ENCODE data around the gene GPR132.

The GPR132 gene

DNA sequence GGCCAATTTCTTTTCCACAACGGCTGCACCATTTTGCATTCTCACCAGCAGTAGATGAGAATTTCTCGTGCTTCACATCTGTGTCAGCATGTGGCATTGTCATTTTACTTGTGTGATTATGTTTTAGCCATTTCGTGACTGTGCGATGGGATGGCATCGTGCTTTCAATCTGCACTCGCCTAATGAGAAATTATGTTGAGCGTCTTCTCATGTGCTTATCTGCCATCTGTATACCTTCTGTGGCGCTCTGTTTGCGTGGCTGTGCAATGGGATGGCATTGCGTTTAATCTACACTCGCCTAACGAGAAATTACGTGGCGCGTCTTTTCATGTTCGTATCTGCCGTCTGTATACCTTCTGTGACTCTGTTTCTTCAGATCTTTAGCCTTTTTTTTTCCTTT lies 14.9 kb upstream of the GPR132 start:
- no peaks in the 10 kb centered on the region for H3K36me3 ChIP-seq (ENCODE audit: control insufficient read depth, insufficient read depth, low read length)
- no peaks in the 10 kb centered on the region for H3K9me3 ChIP-seq (ENCODE audit: control insufficient read depth, low read length)
- peaks cover 4% of the 10 kb centered on the region for H3K4me1 ChIP-seq (ENCODE audit: control insufficient read depth, insufficient read depth, low read length)
- peaks cover 26% of the 10 kb centered on the region for H3K27me3 ChIP-seq (ENCODE audit: control insufficient read depth, insufficient read depth, low read length)
- no peak overlapping the region for H3K4me3 ChIP-seq (ENCODE audit: low read length)
- H3K9ac ChIP-seq (ENCODE audit: low read length): no peak overlapping the region

GRCh38 chr14:105078294-105078693 lies 13.1 kb upstream of the GPR132 start:
- no peak overlapping the region for H3K4me3 ChIP-seq (ENCODE audit: low read length)
- peaks cover 34% of the 10 kb centered on the region for H3K27me3 ChIP-seq (ENCODE audit: control insufficient read depth, insufficient read depth, low read length)
- H3K36me3 ChIP-seq (ENCODE audit: control insufficient read depth, insufficient read depth, low read length): no peaks in the 10 kb centered on the region
- no peaks in the 10 kb centered on the region for H3K9me3 ChIP-seq (ENCODE audit: control insufficient read depth, low read length)
- H3K4me1 ChIP-seq (ENCODE audit: control insufficient read depth, insufficient read depth, low read length): peaks cover 4% of the 10 kb centered on the region
- no peak overlapping the region for H3K9ac ChIP-seq (ENCODE audit: low read length)

DNA sequence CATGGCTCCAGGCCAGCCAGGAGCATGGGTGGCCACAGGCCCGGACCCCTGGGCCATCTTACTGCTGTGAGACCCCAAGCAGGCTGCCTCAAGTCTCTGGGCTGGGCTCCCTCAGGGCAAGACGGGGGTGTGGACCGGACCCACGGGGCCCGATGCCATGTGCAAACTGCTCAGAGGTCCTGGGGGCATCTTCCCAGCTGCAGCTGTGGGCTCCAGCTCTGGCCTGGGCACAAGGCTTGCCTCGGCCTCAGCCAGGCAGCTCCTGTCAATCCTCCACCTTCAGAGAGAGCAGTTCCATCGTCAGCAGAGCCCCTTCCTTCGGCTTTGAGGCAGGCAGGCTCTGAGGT lies 12.4 kb upstream of the GPR132 start:
- H3K4me3 ChIP-seq (ENCODE audit: low read length): no peak overlapping the region
- H3K9ac ChIP-seq (ENCODE audit: low read length): no peak overlapping the region
- no peaks in the 10 kb centered on the region for H3K36me3 ChIP-seq (ENCODE audit: control insufficient read depth, insufficient read depth, low read length)
- H3K27me3 ChIP-seq (ENCODE audit: control insufficient read depth, insufficient read depth, low read length): peaks cover 40% of the 10 kb centered on the region
- H3K4me1 ChIP-seq (ENCODE audit: control insufficient read depth, insufficient read depth, low read length): peaks cover 4% of the 10 kb centered on the region
- no peaks in the 10 kb centered on the region for H3K9me3 ChIP-seq (ENCODE audit: control insufficient read depth, low read length)

DNA sequence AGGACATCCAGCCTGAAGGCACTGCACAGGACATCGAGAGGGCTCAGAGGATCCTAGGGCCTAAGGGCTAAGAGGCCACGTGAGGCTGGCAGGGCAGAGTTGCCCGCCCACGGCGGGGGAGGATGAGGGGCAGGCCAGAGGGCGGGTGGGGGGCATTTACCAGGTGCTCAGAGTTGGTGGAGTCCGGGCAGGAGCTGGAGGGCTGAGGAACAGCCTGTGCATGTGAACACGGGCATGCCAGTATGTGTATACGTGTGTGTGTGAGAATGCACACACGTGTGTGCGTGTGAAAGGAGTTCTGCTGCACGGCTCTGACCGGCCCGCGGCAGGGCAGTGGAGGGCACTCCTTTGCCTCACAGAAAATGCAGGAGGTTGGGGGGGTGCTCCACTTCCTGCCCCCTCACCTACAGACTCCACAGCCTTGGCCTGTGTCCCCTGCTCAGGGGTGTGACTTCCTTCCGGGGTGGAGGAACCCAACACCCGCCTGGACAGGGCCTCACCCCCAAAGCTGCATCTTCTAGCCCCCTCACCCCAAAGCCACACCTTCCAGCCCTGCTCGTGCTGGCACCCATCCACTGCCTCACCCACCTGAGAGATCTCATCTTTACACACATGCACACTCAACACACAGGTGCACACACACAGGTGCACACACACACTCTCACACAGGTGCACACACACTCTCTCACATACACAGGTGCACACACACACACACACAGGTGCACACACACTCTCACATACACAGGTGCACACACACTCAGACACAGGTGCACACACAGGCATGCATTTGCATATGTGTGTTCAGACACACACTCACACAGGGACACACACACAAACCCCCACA lies 11.8 kb upstream of the GPR132 start:
- no peak overlapping the region for H3K9ac ChIP-seq (ENCODE audit: low read length)
- H3K9me3 ChIP-seq (ENCODE audit: control insufficient read depth, low read length): no peaks in the 10 kb centered on the region
- H3K27me3 ChIP-seq (ENCODE audit: control insufficient read depth, insufficient read depth, low read length): peaks cover 46% of the 10 kb centered on the region
- H3K36me3 ChIP-seq (ENCODE audit: control insufficient read depth, insufficient read depth, low read length): no peaks in the 10 kb centered on the region
- peaks cover 4% of the 10 kb centered on the region for H3K4me1 ChIP-seq (ENCODE audit: control insufficient read depth, insufficient read depth, low read length)
- H3K4me3 ChIP-seq (ENCODE audit: low read length): no peak overlapping the region

GRCh38 chr14:105076296-105076804 lies 11.1 kb upstream of the GPR132 start:
- Histone ChIP-seq H3K4me1 (ENCODE audit: control insufficient read depth, insufficient read depth, low read length) (peaks cover 4% of the 10 kb centered on the region), H3K9ac (ENCODE audit: low read length) (no peak overlapping the region), H3K9me3 (ENCODE audit: control insufficient read depth, low read length) (no peaks in the 10 kb centered on the region), H3K27me3 (ENCODE audit: control insufficient read depth, insufficient read depth, low read length) (peaks cover 46% of the 10 kb centered on the region), H3K4me3 (ENCODE audit: low read length) (no peak overlapping the region), H3K36me3 (ENCODE audit: control insufficient read depth, insufficient read depth, low read length) (no peaks in the 10 kb centered on the region)

- H3K9me3 ChIP-seq (ENCODE audit: control insufficient read depth, low read length): no peaks in the 10 kb centered on the region
- no peaks in the 10 kb centered on the region for H3K36me3 ChIP-seq (ENCODE audit: control insufficient read depth, insufficient read depth, low read length)
- no peak overlapping the region for H3K4me3 ChIP-seq (ENCODE audit: low read length)
- H3K4me1 ChIP-seq (ENCODE audit: control insufficient read depth, insufficient read depth, low read length): peaks cover 4% of the 10 kb centered on the region
- no peak overlapping the region for H3K9ac ChIP-seq (ENCODE audit: low read length)
- H3K27me3 ChIP-seq (ENCODE audit: control insufficient read depth, insufficient read depth, low read length): peaks cover 46% of the 10 kb centered on the region
Measured at GRCh38 chr14:105075379-105076295, 10.4 kb upstream of the GPR132 start.

- H3K4me1 ChIP-seq (ENCODE audit: control insufficient read depth, insufficient read depth, low read length): peaks cover 4% of the 10 kb centered on the region
- no peaks in the 10 kb centered on the region for H3K9me3 ChIP-seq (ENCODE audit: control insufficient read depth, low read length)
- H3K9ac ChIP-seq (ENCODE audit: low read length): no peak overlapping the region
- H3K36me3 ChIP-seq (ENCODE audit: control insufficient read depth, insufficient read depth, low read length): no peaks in the 10 kb centered on the region
- peaks cover 49% of the 10 kb centered on the region for H3K27me3 ChIP-seq (ENCODE audit: control insufficient read depth, insufficient read depth, low read length)
- H3K4me3 ChIP-seq (ENCODE audit: low read length): no peak overlapping the region
Measured at GRCh38 chr14:105074601-105075053, 9.4 kb upstream of the GPR132 start.

DNA sequence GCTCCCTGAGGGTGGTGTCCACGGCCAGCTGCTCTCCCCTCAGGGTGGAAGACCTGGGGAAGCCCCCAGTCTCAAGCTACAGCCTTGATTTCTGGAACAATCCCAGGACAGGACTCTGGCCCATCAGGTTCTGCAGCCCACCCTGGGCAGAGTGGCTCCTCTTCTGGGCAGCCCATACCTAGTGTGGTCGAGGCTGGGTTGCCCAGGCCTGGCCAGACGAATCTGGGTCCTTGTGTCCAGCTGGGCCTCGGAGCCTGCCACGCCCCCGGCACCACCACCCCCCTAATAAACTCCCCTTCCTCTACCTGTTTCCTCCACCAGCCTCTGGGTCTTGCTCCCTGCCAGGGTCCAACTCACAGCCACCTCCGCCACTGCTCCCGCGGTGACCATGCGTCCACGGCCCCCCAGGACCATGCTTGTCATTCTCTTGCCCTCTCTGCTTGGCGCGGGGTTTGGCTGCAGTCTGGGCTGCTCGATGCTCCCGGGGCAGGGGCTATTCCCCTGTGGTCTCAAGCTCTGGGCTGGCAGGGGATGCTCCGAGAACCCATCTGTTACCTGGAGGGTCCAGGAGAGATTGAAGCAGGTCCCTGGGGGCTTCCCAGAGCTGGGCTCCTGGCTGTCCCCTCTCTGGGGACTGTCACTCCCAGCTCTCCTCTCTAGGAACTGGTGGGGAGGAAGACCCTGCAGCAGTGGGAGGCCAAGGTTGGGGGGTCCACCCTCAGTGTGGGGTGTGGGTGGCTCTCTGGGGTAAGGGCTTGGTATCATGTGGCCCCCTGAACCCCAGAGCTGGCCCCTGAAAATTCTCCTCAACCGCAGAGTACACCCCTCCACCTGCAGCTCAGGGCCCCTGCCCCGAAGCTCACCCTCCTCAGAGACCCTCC lies 8.7 kb upstream of the GPR132 start:
- Histone ChIP-seq H3K9ac (ENCODE audit: low read length) (no peak overlapping the region), H3K4me1 (ENCODE audit: control insufficient read depth, insufficient read depth, low read length) (peaks cover 4% of the 10 kb centered on the region), H3K4me3 (ENCODE audit: low read length) (no peak overlapping the region), H3K36me3 (ENCODE audit: control insufficient read depth, insufficient read depth, low read length) (no peaks in the 10 kb centered on the region), H3K27me3 (ENCODE audit: control insufficient read depth, insufficient read depth, low read length) (peaks cover 49% of the 10 kb centered on the region), H3K9me3 (ENCODE audit: control insufficient read depth, low read length) (no peaks in the 10 kb centered on the region)

- Histone ChIP-seq H3K27me3 (ENCODE audit: control insufficient read depth, insufficient read depth, low read length) (peaks cover 49% of the 10 kb centered on the region), H3K9ac (ENCODE audit: low read length) (no peak overlapping the region), H3K4me1 (ENCODE audit: control insufficient read depth, insufficient read depth, low read length) (peaks cover 4% of the 10 kb centered on the region), H3K9me3 (ENCODE audit: control insufficient read depth, low read length) (no peaks in the 10 kb centered on the region), H3K36me3 (ENCODE audit: control insufficient read depth, insufficient read depth, low read length) (no peaks in the 10 kb centered on the region), H3K4me3 (ENCODE audit: low read length) (no peak overlapping the region)
Measured at GRCh38 chr14:105072892-105073719, 7.9 kb upstream of the GPR132 start.

DNA sequence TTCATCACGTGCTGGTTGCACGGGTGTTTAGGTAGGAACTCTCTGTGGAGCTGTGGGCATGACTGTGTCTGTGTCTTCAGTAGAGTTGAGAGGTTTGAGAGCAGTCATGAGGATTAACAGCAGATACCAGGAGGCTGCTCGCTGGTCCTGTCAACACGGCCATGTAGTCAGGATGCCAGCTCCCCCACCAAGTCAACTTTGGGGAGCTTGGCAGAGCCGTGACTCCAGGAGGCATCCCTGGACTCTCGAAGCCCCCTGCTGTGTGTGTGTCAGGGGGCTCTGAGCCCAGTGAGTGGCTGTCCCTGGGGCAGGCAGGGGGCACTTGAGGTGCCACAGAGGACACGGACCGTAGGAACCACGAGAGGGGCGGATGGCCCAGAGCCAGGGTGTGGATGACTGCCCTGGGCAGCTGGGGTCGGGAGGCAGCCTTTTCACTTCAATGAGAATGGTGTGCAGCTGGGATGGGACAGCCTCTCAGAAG lies 7.2 kb upstream of the GPR132 start:
- Histone ChIP-seq H3K4me3 (ENCODE audit: low read length) (no peak overlapping the region), H3K36me3 (ENCODE audit: control insufficient read depth, insufficient read depth, low read length) (no peaks in the 10 kb centered on the region), H3K9ac (ENCODE audit: low read length) (no peak overlapping the region), H3K27me3 (ENCODE audit: control insufficient read depth, insufficient read depth, low read length) (peaks cover 49% of the 10 kb centered on the region), H3K9me3 (ENCODE audit: control insufficient read depth, low read length) (no peaks in the 10 kb centered on the region), H3K4me1 (ENCODE audit: control insufficient read depth, insufficient read depth, low read length) (peaks cover 4% of the 10 kb centered on the region)

- H3K9me3 ChIP-seq (ENCODE audit: control insufficient read depth, low read length): no peaks in the 10 kb centered on the region
- H3K36me3 ChIP-seq (ENCODE audit: control insufficient read depth, insufficient read depth, low read length): no peaks in the 10 kb centered on the region
- peaks cover 44% of the 10 kb centered on the region for H3K27me3 ChIP-seq (ENCODE audit: control insufficient read depth, insufficient read depth, low read length)
- peaks cover 4% of the 10 kb centered on the region for H3K4me1 ChIP-seq (ENCODE audit: control insufficient read depth, insufficient read depth, low read length)
- no peak overlapping the region for H3K9ac ChIP-seq (ENCODE audit: low read length)
- H3K4me3 ChIP-seq (ENCODE audit: low read length): no peak overlapping the region
Measured at GRCh38 chr14:105071942-105072341, 6.7 kb upstream of the GPR132 start.
